PC-3 (cell line): Measurements from ENCODE around the gene CD300C. TPM values are rescaled to one million over a fixed set of nuclear protein-coding genes. Genes with fewer than 3 reads are reported as not detected.

Experiments
- ATAC-seq: fragments of 200-7000 bp; cut with Tn5 transposase; 2 replicates; pipeline ENCODE4 v1.9.1; 2020; ENCODE audit warnings: mild to moderate bottlenecking, moderate library complexity
- BruUV-seq: library from RNA; stranded (reverse); fragments of 400-500 nt; replicated peaks from 2 replicates; lab custom pipeline; 2021; lab: Mats Ljungman, UMichigan
- CTCF ChIA-PET: fragments of 300-600 bp; sonication (Branson Sonifier 250); formaldehyde crosslinking; loops from one replicate; lab custom pipeline; 2022; ENCODE audit warnings: antibody characterized with exemption; lab: Charles Lee
- POLR2A ChIA-PET: fragments of 300-600 bp; sonication (Branson Sonifier 250); formaldehyde crosslinking; loops from one replicate; lab custom pipeline; 2022; ENCODE audit warnings: antibody characterized with exemption; ENCODE audit not compliant: unreplicated experiment; lab: Charles Lee
- DNase-seq: peaks from one replicate; pipeline ENCODE4 v3.0.0-alpha.2; 2015
- H2AFZ ChIP-seq: fragments of 300-600 bp; sonication (generic); 2 replicates; pipeline ENCODE4 v1.6.0; 2016; ENCODE audit warnings: antibody characterized with exemption, low read length
- H3F3A ChIP-seq: fragments of 300-600 bp; sonication (generic); one replicate; pipeline ENCODE4 v1.6.0; 2017; ENCODE audit warnings: antibody characterized with exemption, low read length, control low read depth, mild to moderate bottlenecking; ENCODE audit not compliant: unreplicated experiment
- H3K27ac ChIP-seq: fragments of 300-600 bp; sonication (generic); 2 replicates; pipeline ENCODE4 v1.5.1; 2016; ENCODE audit warnings: mild to moderate bottlenecking, low read length
- H3K27me3 ChIP-seq: fragments of 300-600 bp; sonication (generic); 2 replicates; pipeline ENCODE4 v1.6.1; 2016; ENCODE audit warnings: low read length, mixed read lengths
- H3K36me3 ChIP-seq: fragments of 300-600 bp; sonication (generic); 2 replicates; pipeline ENCODE4 v1.6.1; 2016; ENCODE audit warnings: low read depth, mixed run types, low read length, mixed read lengths
- H3K4me1 ChIP-seq: fragments of 300-600 bp; sonication (generic); 2 replicates; pipeline ENCODE4 v1.5.1; 2016; ENCODE audit warnings: low read length; ENCODE audit not compliant: insufficient read depth
- H3K4me2 ChIP-seq: fragments of 300-600 bp; sonication (generic); 2 replicates; pipeline ENCODE4 v1.6.0; 2016; ENCODE audit warnings: low read length
- H3K4me3 ChIP-seq: fragments of 300-600 bp; sonication (generic); 2 replicates; pipeline ENCODE4 v1.5.1; 2016; ENCODE audit warnings: mild to moderate bottlenecking, low read length, mixed read lengths
- H3K79me2 ChIP-seq: fragments of 300-600 bp; sonication (generic); 2 replicates; pipeline ENCODE4 v1.6.1; 2017; ENCODE audit warnings: low read length, mixed read lengths
- H3K9ac ChIP-seq: fragments of 300-600 bp; sonication (generic); 2 replicates; pipeline ENCODE4 v1.6.0; 2016; ENCODE audit warnings: mild to moderate bottlenecking, low read length
- H3K9me2 ChIP-seq: fragments of 300-600 bp; sonication (generic); replicated peaks from 2 replicates; pipeline ENCODE4 v1.6.1; 2016; ENCODE audit warnings: mixed run types, low read length, mixed read lengths
- H3K9me3 ChIP-seq: fragments of 300-600 bp; sonication (generic); 2 replicates; pipeline ENCODE4 v1.6.1; 2016; ENCODE audit warnings: low read length, mixed read lengths
- H4K20me1 ChIP-seq: fragments of 300-600 bp; sonication (generic); 2 replicates; pipeline ENCODE4 v1.6.1; 2016; ENCODE audit warnings: low read length, mixed read lengths
- CTCF ChIP-seq: fragments of 300-600 bp; sonication (generic); conservative IDR thresholded peaks from 2 replicates; pipeline ENCODE4 v1.5.1; 2017; ENCODE audit warnings: antibody characterized with exemption, low read depth, mild to moderate bottlenecking, low read length
- EZH2 ChIP-seq: fragments of 300-600 bp; sonication (generic); IDR thresholded peaks from one replicate; pipeline ENCODE4 v1.6.1; 2017; ENCODE audit warnings: antibody characterized with exemption, mild to moderate bottlenecking, low read length; ENCODE audit not compliant: unreplicated experiment
- EZH2phosphoT487 ChIP-seq: fragments of 300-600 bp; sonication (generic); IDR thresholded peaks from 2 replicates; pipeline ENCODE4 v1.6.1; 2018; ENCODE audit warnings: mild to moderate bottlenecking, antibody characterized with exemption, low read length, borderline replicate concordance
- intact Hi-C: fragments of 100-400 bp; cut with micrococcal nuclease; formaldehyde crosslinking; loops from 2 replicates; pipeline ENCODE4 v1.9.0; 2023
- total RNA-seq: library from RNA; depleted of rRNA; stranded (reverse); fragments of >200 nt; gene quantifications from 2 replicates; pipeline ENCODE4 v1.2.3, GENCODE V29; 2014

The CD300C gene
- total RNA-seq, 1 experiment from 2014 or later = not detected

- POLR2A ChIA-PET = no interaction called here
- Histone ChIP-seq H3K27ac (no peak overlapping the region), H3F3A (no peaks in the 10 kb centered on the region), H4K20me1 (no peaks in the 10 kb centered on the region), H3K4me1 (no peaks in the 10 kb centered on the region; the same call in 1 of the 2 replicates), H3K36me3 (no peaks in the 10 kb centered on the region), H3K9me2 (no peaks in the 10 kb centered on the region), H2AFZ (no peak overlapping the region), H3K4me3 (no peak overlapping the region), H3K27me3 (peaks cover 69% of the 10 kb centered on the region), H3K4me2 (no peak overlapping the region), H3K9me3 (no peaks in the 10 kb centered on the region), H3K79me2 (no peaks in the 10 kb centered on the region), H3K9ac (no peak overlapping the region)
- DNase-seq = no peak
- TF ChIP-seq EZH2 (no peak), CTCF (no peak), EZH2phosphoT487 (no peak)
- ATAC-seq = no peak
- intact Hi-C loops = no loop called here
- CTCF ChIA-PET = no interaction called here
- BruUV-seq = no TSS peak
Observed at GRCh38 chr17:74523308-74523707, 22.6 kb downstream of the CD300C start.

- H4K20me1 ChIP-seq = no peaks in the 10 kb centered on the region
- ATAC-seq = no peak
- no peak overlapping the region for H3K27ac ChIP-seq
- H3F3A ChIP-seq = no peaks in the 10 kb centered on the region
- ChIA-PET CTCF (interaction anchor here (0.6 kb wide), 1 partner anchor 92 kb away, joined by 4 read pairs; no protein-coding TSS in a partner anchor), POLR2A (no interaction called here)
- no peak for TF ChIP-seq EZH2
- no peak for TF ChIP-seq CTCF
- TF ChIP-seq EZH2phosphoT487 = no peak
- intact Hi-C loops = no loop called here
- H3K9ac ChIP-seq = no peak overlapping the region
- DNase-seq = no peak
- H2AFZ ChIP-seq = no peak overlapping the region
- peaks cover 62% of the 10 kb centered on the region for H3K27me3 ChIP-seq
- no TSS peak for BruUV-seq
- no peaks in the 10 kb centered on the region; the same call in 1 of the 2 replicates for H3K4me1 ChIP-seq
- H3K79me2 ChIP-seq = no peaks in the 10 kb centered on the region
- no peaks in the 10 kb centered on the region for H3K9me3 ChIP-seq
- no peaks in the 10 kb centered on the region for H3K36me3 ChIP-seq
- H3K4me2 ChIP-seq = no peak overlapping the region
- no peaks in the 10 kb centered on the region for H3K9me2 ChIP-seq
- no peak overlapping the region for H3K4me3 ChIP-seq
Observed at GRCh38 chr17:74522381-74523105, 23.4 kb downstream of the CD300C start.

- DNase-seq (no peak), ATAC-seq (no peak)
- Histone ChIP-seq H2AFZ (no peak overlapping the region), H3K9me2 (no peaks in the 10 kb centered on the region), H3K4me2 (no peak overlapping the region), H3K4me3 (no peak overlapping the region), H3K79me2 (no peaks in the 10 kb centered on the region), H4K20me1 (no peaks in the 10 kb centered on the region), H3F3A (no peaks in the 10 kb centered on the region), H3K27me3 (peaks cover 54% of the 10 kb centered on the region), H3K36me3 (no peaks in the 10 kb centered on the region), H3K9me3 (no peaks in the 10 kb centered on the region), H3K9ac (no peak overlapping the region), H3K27ac (no peak overlapping the region), H3K4me1 (no peaks in the 10 kb centered on the region; the same call in 1 of the 2 replicates)
- POLR2A ChIA-PET = no interaction called here
- TF ChIP-seq CTCF (no peak), EZH2phosphoT487 (no peak), EZH2 (no peak)
- intact Hi-C loops = no loop called here
- CTCF ChIA-PET = interaction anchor here (0.6 kb wide), 1 partner anchor 93 kb away, joined by 4 read pairs; no protein-coding TSS in a partner anchor
- no TSS peak for BruUV-seq
Observed at GRCh38 chr17:74521701-74522201, 24.2 kb downstream of the CD300C start.
